ENCODE data around the gene TRAIP. TPM values are rescaled to one million over a fixed set of nuclear protein-coding genes. Genes with fewer than 3 reads are reported as not detected.

Gene TRAIP
- total RNA-seq, 1 donor: 1.4 TPM

GRCh38 chr3:49896345-49896744 lies 40.0 kb upstream of the TRAIP start:
- TF ChIP-seq CTCF (IDR thresholded peaks at IDR 0.05; ENCODE audit: extremely low read depth, low read depth, low read length): no peak
- Histone ChIP-seq H3K4me3 (ENCODE audit: insufficient read depth, low read length) (no peak overlapping the region), H3K79me2 (ENCODE audit: insufficient read depth, low read length) (no peaks in the 10 kb centered on the region), H3K4me1 (ENCODE audit: insufficient read depth, low read length) (peaks cover 9% of the 10 kb centered on the region), H3K27ac (ENCODE audit: low read depth, low read length) (no peak overlapping the region), H4K20me1 (ENCODE audit: insufficient read depth, low read length) (no peaks in the 10 kb centered on the region), H3K27me3 (ENCODE audit: insufficient read depth, low read length) (no peaks in the 10 kb centered on the region), H3K4me2 (ENCODE audit: insufficient read depth, low read length) (no peak overlapping the region), H3K9me3 (ENCODE audit: low read depth, low read length) (no peaks in the 10 kb centered on the region), H3K36me3 (ENCODE audit: insufficient read depth, low read length) (no peaks in the 10 kb centered on the region), H2AFZ (ENCODE audit: low read length) (no peak overlapping the region)
- DNase-seq (ENCODE audit: insufficient read length, low spot score, missing footprints): peak; percentile 31

- TF ChIP-seq CTCF (IDR thresholded peaks at IDR 0.05; ENCODE audit: extremely low read depth, low read depth, low read length): no peak
- peak; percentile 52 for DNase-seq (ENCODE audit: insufficient read length, low spot score, missing footprints)
Observed at GRCh38 chr3:49895791-49896190, 39.4 kb upstream of the TRAIP start.

GRCh38 chr3:49889296-49889695 lies 32.9 kb upstream of the TRAIP start:
- Histone ChIP-seq H3K4me3 (ENCODE audit: insufficient read depth, low read length) (no peak overlapping the region), H3K9me3 (ENCODE audit: low read depth, low read length) (no peaks in the 10 kb centered on the region), H3K27ac (ENCODE audit: low read depth, low read length) (no peak overlapping the region), H3K79me2 (ENCODE audit: insufficient read depth, low read length) (no peaks in the 10 kb centered on the region), H3K4me2 (ENCODE audit: insufficient read depth, low read length) (no peak overlapping the region), H3K4me1 (ENCODE audit: insufficient read depth, low read length) (no peaks in the 10 kb centered on the region), H3K36me3 (ENCODE audit: insufficient read depth, low read length) (no peaks in the 10 kb centered on the region), H4K20me1 (ENCODE audit: insufficient read depth, low read length) (no peaks in the 10 kb centered on the region), H3K27me3 (ENCODE audit: insufficient read depth, low read length) (no peaks in the 10 kb centered on the region), H2AFZ (ENCODE audit: low read length) (no peak overlapping the region)
- DNase-seq (ENCODE audit: insufficient read length, low spot score, missing footprints): no peak
- TF ChIP-seq CTCF (IDR thresholded peaks at IDR 0.05; ENCODE audit: extremely low read depth, low read depth, low read length): no peak

More at GRCh38 chr3:49895791-49896190, 39.4 kb upstream of the TRAIP start:
- Histone ChIP-seq H3K9me3 (ENCODE audit: low read depth, low read length) (no peaks in the 10 kb centered on the region), H3K36me3 (ENCODE audit: insufficient read depth, low read length) (no peaks in the 10 kb centered on the region), H3K27me3 (ENCODE audit: insufficient read depth, low read length) (no peaks in the 10 kb centered on the region), H3K79me2 (ENCODE audit: insufficient read depth, low read length) (no peaks in the 10 kb centered on the region), H3K4me2 (ENCODE audit: insufficient read depth, low read length) (no peak overlapping the region), H3K4me1 (ENCODE audit: insufficient read depth, low read length) (peaks cover 4% of the 10 kb centered on the region), H2AFZ (ENCODE audit: low read length) (no peak overlapping the region), H3K4me3 (ENCODE audit: insufficient read depth, low read length) (no peak overlapping the region), H3K27ac (ENCODE audit: low read depth, low read length) (no peak overlapping the region), H4K20me1 (ENCODE audit: insufficient read depth, low read length) (no peaks in the 10 kb centered on the region)

- H3K9me3 ChIP-seq (ENCODE audit: low read depth, low read length): no peaks in the 10 kb centered on the region
- no peaks in the 10 kb centered on the region for H3K4me1 ChIP-seq (ENCODE audit: insufficient read depth, low read length)
- TF ChIP-seq CTCF (IDR thresholded peaks at IDR 0.05; ENCODE audit: extremely low read depth, low read depth, low read length): no peak
- no peak for DNase-seq (ENCODE audit: insufficient read length, low spot score, missing footprints)
- no peaks in the 10 kb centered on the region for H3K79me2 ChIP-seq (ENCODE audit: insufficient read depth, low read length)
- H3K36me3 ChIP-seq (ENCODE audit: insufficient read depth, low read length): no peaks in the 10 kb centered on the region
- H3K27me3 ChIP-seq (ENCODE audit: insufficient read depth, low read length): peaks cover 8% of the 10 kb centered on the region
- H4K20me1 ChIP-seq (ENCODE audit: insufficient read depth, low read length): no peaks in the 10 kb centered on the region
- no peak overlapping the region for H3K4me3 ChIP-seq (ENCODE audit: insufficient read depth, low read length)
- H2AFZ ChIP-seq (ENCODE audit: low read length): no peak overlapping the region
- no peak overlapping the region for H3K4me2 ChIP-seq (ENCODE audit: insufficient read depth, low read length)
- no peak overlapping the region for H3K27ac ChIP-seq (ENCODE audit: low read depth, low read length)
Observed at GRCh38 chr3:49886922-49887265, 30.5 kb upstream of the TRAIP start.

All from osteoblast (primary cell).